HUES6 (cell line): ENCODE results near the gene KNCN.
A peak's percentile ranks its signal among the peaks of the same experiment; 100 is the strongest.

Experiments used
- H3K27ac ChIP-seq: 2 replicates; pipeline ENCODE4 v1.7.0; 2013; ENCODE audit warnings: low read depth, mild to moderate bottlenecking, low read length, inconsistent platforms
- H3K27me3 ChIP-seq: 2 replicates; pipeline ENCODE4 v1.6.1; 2013; ENCODE audit warnings: low read length; ENCODE audit not compliant: control insufficient read depth, insufficient read depth
- H3K36me3 ChIP-seq: 2 replicates; pipeline ENCODE4 v1.6.1; 2013; ENCODE audit warnings: low read length; ENCODE audit not compliant: control insufficient read depth, insufficient read depth
- H3K4me1 ChIP-seq: 2 replicates; pipeline ENCODE4 v1.6.1; 2013; ENCODE audit warnings: low read length; ENCODE audit not compliant: control insufficient read depth, insufficient read depth
- H3K4me3 ChIP-seq: 2 replicates; pipeline ENCODE4 v1.5.1; 2013; ENCODE audit warnings: low read depth, low read length
- H3K9ac ChIP-seq: one replicate; pipeline ENCODE4 v1.6.1; 2013; ENCODE audit warnings: mild to moderate bottlenecking, low read length
- H3K9me3 ChIP-seq: 2 replicates; pipeline ENCODE4 v1.6.1; 2013; ENCODE audit warnings: low read depth, low read length; ENCODE audit not compliant: control insufficient read depth, insufficient read depth

Gene KNCN

GRCh38 chr1:46543382-46543760 lies 8.1 kb downstream of the KNCN start:
- no peak overlapping the region for H3K9ac ChIP-seq
- no peak overlapping the region for H3K27ac ChIP-seq
- H3K27me3 ChIP-seq: peaks cover 96% of the 10 kb centered on the region
- no peaks in the 10 kb centered on the region for H3K9me3 ChIP-seq
- H3K36me3 ChIP-seq: no peaks in the 10 kb centered on the region
- H3K4me1 ChIP-seq: peaks cover 13% of the 10 kb centered on the region
- peak overlapping the region; percentile 56 for H3K4me3 ChIP-seq

- Histone ChIP-seq H3K9me3 (no peaks in the 10 kb centered on the region), H3K9ac (no peak overlapping the region), H3K4me3 (no peak overlapping the region), H3K27ac (no peak overlapping the region), H3K4me1 (peaks cover 13% of the 10 kb centered on the region), H3K36me3 (no peaks in the 10 kb centered on the region), H3K27me3 (peaks cover 99% of the 10 kb centered on the region)
Observed at GRCh38 chr1:46539972-46540371, 11.5 kb downstream of the KNCN start.

- Histone ChIP-seq H3K36me3 (no peaks in the 10 kb centered on the region), H3K9ac (no peak overlapping the region), H3K27ac (no peak overlapping the region), H3K27me3 (peaks cover 99% of the 10 kb centered on the region), H3K4me3 (no peak overlapping the region), H3K9me3 (no peaks in the 10 kb centered on the region), H3K4me1 (no peaks in the 10 kb centered on the region; the same call in 1 of the 2 replicates)
Observed at GRCh38 chr1:46538147-46538546, 13.3 kb downstream of the KNCN start.

- peaks cover 99% of the 10 kb centered on the region for H3K27me3 ChIP-seq
Observed at GRCh38 chr1:46537651-46538050, 13.8 kb downstream of the KNCN start.

GRCh38 chr1:46536527-46536926 lies 14.9 kb downstream of the KNCN start:
- Histone ChIP-seq H3K4me3 (no peak overlapping the region), H3K27ac (no peak overlapping the region), H3K9ac (no peak overlapping the region), H3K9me3 (no peaks in the 10 kb centered on the region), H3K4me1 (no peaks in the 10 kb centered on the region; the same call in 1 of the 2 replicates), H3K27me3 (peaks cover 99% of the 10 kb centered on the region), H3K36me3 (no peaks in the 10 kb centered on the region)

More at GRCh38 chr1:46537651-46538050, 13.8 kb downstream of the KNCN start:
- Histone ChIP-seq H3K9me3 (no peaks in the 10 kb centered on the region), H3K4me1 (no peaks in the 10 kb centered on the region; the same call in 1 of the 2 replicates), H3K36me3 (no peaks in the 10 kb centered on the region), H3K27ac (no peak overlapping the region), H3K4me3 (no peak overlapping the region), H3K9ac (no peak overlapping the region)

- no peak overlapping the region for H3K9ac ChIP-seq
- H3K4me3 ChIP-seq: no peak overlapping the region
- H3K27ac ChIP-seq: no peak overlapping the region
- no peaks in the 10 kb centered on the region for H3K9me3 ChIP-seq
- H3K27me3 ChIP-seq: peaks cover 99% of the 10 kb centered on the region
- H3K36me3 ChIP-seq: no peaks in the 10 kb centered on the region
- peaks cover 6% of the 10 kb centered on the region for H3K4me1 ChIP-seq
Observed at GRCh38 chr1:46535063-46535462, 16.4 kb downstream of the KNCN start.

- no peak overlapping the region for H3K9ac ChIP-seq
- peaks cover 6% of the 10 kb centered on the region for H3K4me1 ChIP-seq
- H3K27ac ChIP-seq: no peak overlapping the region
- peaks cover 99% of the 10 kb centered on the region for H3K27me3 ChIP-seq
- H3K36me3 ChIP-seq: no peaks in the 10 kb centered on the region
- peak overlapping the region; percentile 52 for H3K4me3 ChIP-seq
- no peaks in the 10 kb centered on the region for H3K9me3 ChIP-seq
Observed at GRCh38 chr1:46533179-46533864, 18.1 kb downstream of the KNCN start.

- Histone ChIP-seq H3K36me3 (no peaks in the 10 kb centered on the region), H3K9me3 (no peaks in the 10 kb centered on the region), H3K27ac (no peak overlapping the region), H3K27me3 (peaks cover 99% of the 10 kb centered on the region), H3K4me3 (peak overlapping the region; percentile 52; the same call in 1 of the 2 replicates), H3K4me1 (peaks cover 6% of the 10 kb centered on the region), H3K9ac (no peak overlapping the region)
Observed at GRCh38 chr1:46532498-46533178, 18.8 kb downstream of the KNCN start.

- Histone ChIP-seq H3K9ac (no peak overlapping the region), H3K36me3 (no peaks in the 10 kb centered on the region), H3K27me3 (peaks cover 99% of the 10 kb centered on the region), H3K4me1 (peaks cover 7% of the 10 kb centered on the region), H3K4me3 (no peak overlapping the region), H3K9me3 (no peaks in the 10 kb centered on the region), H3K27ac (no peak overlapping the region)
Observed at GRCh38 chr1:46532095-46532494, 19.4 kb downstream of the KNCN start.

DNA sequence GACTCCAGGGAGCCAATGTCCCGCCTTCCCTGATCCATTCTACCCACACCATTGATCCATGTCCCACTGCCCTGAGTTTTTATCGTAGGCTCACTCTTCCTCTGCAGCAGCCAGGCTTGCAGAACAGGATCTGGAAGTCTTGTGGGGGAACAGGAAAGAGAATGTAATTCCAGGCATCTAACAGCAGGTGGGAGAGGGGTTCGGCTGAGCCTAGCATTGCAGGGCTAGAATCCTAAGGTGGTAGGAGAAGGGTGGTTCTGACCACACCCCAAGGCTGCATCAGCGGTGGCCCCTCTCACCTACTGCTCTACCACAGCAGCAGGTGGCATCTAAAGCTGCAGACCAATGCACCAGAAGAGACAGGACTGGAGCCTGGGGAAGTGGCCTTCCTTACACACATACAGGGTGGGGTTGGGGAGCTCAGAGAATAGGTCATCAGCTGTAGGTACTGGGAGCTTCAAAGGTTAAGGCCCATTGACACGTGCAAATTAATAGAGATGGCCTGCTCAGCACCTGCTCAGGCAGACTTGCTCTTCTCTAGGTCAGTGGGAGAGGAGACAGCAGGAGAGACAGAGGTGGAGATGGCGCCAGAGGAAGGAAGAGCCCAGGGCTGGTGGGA lies 20.5 kb downstream of the KNCN start:
- H3K27ac ChIP-seq: no peak overlapping the region
- H3K4me1 ChIP-seq: peaks cover 17% of the 10 kb centered on the region
- no peaks in the 10 kb centered on the region for H3K36me3 ChIP-seq
- no peak overlapping the region for H3K9ac ChIP-seq
- H3K9me3 ChIP-seq: no peaks in the 10 kb centered on the region
- no peak overlapping the region for H3K4me3 ChIP-seq
- peaks cover 100% of the 10 kb centered on the region for H3K27me3 ChIP-seq

- H3K9ac ChIP-seq: no peak overlapping the region
- H3K27me3 ChIP-seq: peaks cover 100% of the 10 kb centered on the region
- H3K36me3 ChIP-seq: no peaks in the 10 kb centered on the region
- no peak overlapping the region for H3K27ac ChIP-seq
- H3K4me3 ChIP-seq: no peak overlapping the region
- H3K4me1 ChIP-seq: peaks cover 23% of the 10 kb centered on the region
- H3K9me3 ChIP-seq: no peaks in the 10 kb centered on the region
Observed at GRCh38 chr1:46530311-46530710, 21.1 kb downstream of the KNCN start.
